HepG2 (cell line): Measurements from ENCODE around the gene ABCC1. TPM values are rescaled to one million over a fixed set of nuclear protein-coding genes. Genes with fewer than 3 reads are reported as not detected.

ENCODE experiments used
- AFF4 ChIP-seq: sonication (generic); formaldehyde crosslinking; IDR thresholded peaks from 2 replicates; pipeline ENCODE4 v1.4.0; 2020; ENCODE audit warnings: missing genetic modification reagents
- AKNA ChIP-seq: sonication (generic); formaldehyde crosslinking; IDR thresholded peaks from 2 replicates; pipeline ENCODE4 v1.4.0; 2020; ENCODE audit warnings: missing genetic modification reagents, borderline replicate concordance
- KLF6 ChIP-seq: IDR thresholded peaks from 2 replicates; pipeline ENCODE4 v1.8.0; 2016; ENCODE audit warnings: missing biosample characterization, missing genetic modification reagents
- PHF8 ChIP-seq: sonication (generic); formaldehyde crosslinking; IDR thresholded peaks from 2 replicates; pipeline ENCODE4 v1.5.0; 2020; ENCODE audit warnings: missing genetic modification reagents
- RFX3 ChIP-seq: IDR thresholded peaks from 2 replicates; pipeline ENCODE4 v1.6.1; 2016; ENCODE audit warnings: missing biosample characterization, missing genetic modification reagents
- RFXAP ChIP-seq: sonication (generic); formaldehyde crosslinking; IDR thresholded peaks from 2 replicates; pipeline ENCODE4 v1.4.0; 2020; ENCODE audit warnings: missing genetic modification reagents, borderline replicate concordance
- SP5 ChIP-seq: IDR thresholded peaks from 2 replicates; pipeline ENCODE4 v1.6.1; 2016; ENCODE audit warnings: low read depth, borderline replicate concordance
- ZBTB10 ChIP-seq: sonication (generic); formaldehyde crosslinking; IDR thresholded peaks from 2 replicates; pipeline ENCODE4 v1.4.0; 2020; ENCODE audit warnings: missing genetic modification reagents, borderline replicate concordance
- ZNF142 ChIP-seq: sonication (generic); formaldehyde crosslinking; IDR thresholded peaks from 2 replicates; pipeline ENCODE4 v1.4.0; 2020; ENCODE audit warnings: missing genetic modification reagents
- ZNF501 ChIP-seq: sonication (generic); formaldehyde crosslinking; IDR thresholded peaks from 2 replicates; pipeline ENCODE4 v1.5.1; 2020; ENCODE audit warnings: mild to moderate bottlenecking, moderate library complexity, missing genetic modification reagents
- ZSCAN29 ChIP-seq: sonication (generic); formaldehyde crosslinking; conservative IDR thresholded peaks from 2 replicates; pipeline ENCODE4 v1.4.0; 2020; ENCODE audit warnings: mild to moderate bottlenecking, missing genetic modification reagents
- polyA plus RNA-seq, 8 experiments: library from polyadenylated mRNA; depleted of rRNA in 3 of 8; stranded (reverse) in 7 of 8; unstranded in 1 of 8; fragments of >200 nt; fragmentation: Illumina TruSeq in 4 of 8; extraction: Trizol in 4 of 8; gene quantifications; 2 replicates each; pipeline versions ENCODE4 v1.2.1 to v1.2.3, GENCODE V29; 2011 to 2016; ENCODE audit warnings: low read depth in 4 of 8, missing spikeins in 1 of 8, mixed read lengths in 1 of 8; ENCODE audit not compliant: insufficient read depth in 1 of 8
- total RNA-seq, 5 experiments: library from RNA; depleted of rRNA; stranded (reverse); fragments of >200 nt; fragmentation: Illumina TruSeq; extraction: Trizol; gene quantifications; 2 replicates each; pipeline ENCODE4 v1.2.3, GENCODE V29; 2016; ENCODE audit warnings: low read depth in 1 of 5

ABCC1 gene
- total and polyA plus RNA-seq, 2 of the 13 experiments (the other 11 are each of a cell fraction or from before 2014, with no cell fraction given) = 13.0 to 30.6 TPM

GRCh38 chr16:16071631-16072244 lies 122.3 kb downstream of the ABCC1 start (continued):
- TF ChIP-seq RFXAP (CRISPR knock-in tag) = 0 out of 2 replicates have a peak, but pooled peaks have one; percentile 48
- TF ChIP-seq SP5 = no peak
- no peak for TF ChIP-seq ZNF142 (CRISPR knock-in tag)
- 0 out of 2 replicates have a peak, but pooled peaks have one; percentile 33 for TF ChIP-seq PHF8 (CRISPR knock-in tag)
- no peak for TF ChIP-seq KLF6
- no peak for TF ChIP-seq RFX3 (CRISPR knock-in tag)
- TF ChIP-seq AKNA = no peak
- no peak for TF ChIP-seq AFF4 (CRISPR knock-in tag)
- TF ChIP-seq ZSCAN29 = 0 out of 2 replicates have a peak, but pooled peaks have one; percentile 29
- no peak for TF ChIP-seq ZBTB10 (CRISPR knock-in tag)
- no peak for TF ChIP-seq ZNF501 (CRISPR knock-in tag)
